ENCODE results near the gene MAEL.

MAEL gene

DNA sequence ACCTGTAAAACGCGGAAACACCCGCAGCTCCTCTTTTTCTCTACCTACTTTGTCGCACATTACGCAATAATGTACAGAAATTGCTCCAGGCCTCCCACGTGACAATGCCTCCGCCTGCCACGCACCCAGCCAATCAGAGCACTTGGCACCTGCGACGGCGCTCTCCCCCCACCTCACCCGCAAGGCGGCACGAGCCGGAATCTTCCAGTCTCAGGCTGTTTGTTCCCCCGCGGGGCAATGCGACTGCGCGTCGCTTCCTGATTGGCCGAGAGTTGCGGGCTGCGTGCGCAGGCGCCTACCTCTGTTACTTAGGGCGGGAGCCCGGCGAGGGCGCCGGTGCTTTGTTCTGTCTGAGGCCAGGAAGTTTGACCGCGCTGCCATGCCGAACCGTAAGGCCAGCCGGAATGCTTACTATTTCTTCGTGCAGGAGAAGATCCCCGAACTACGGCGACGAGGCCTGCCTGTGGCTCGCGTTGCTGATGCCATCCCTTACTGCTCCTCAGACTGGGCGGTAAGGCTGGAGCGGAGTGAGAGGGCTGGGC is at the start of gene MAEL:
Gene MAEL, plus strand, starts transcription at position 307 of the 542 bp plus-strand sequence. Its CDS starts 73 bp downstream, at position 380.
- no peak for DNase-seq

DNA sequence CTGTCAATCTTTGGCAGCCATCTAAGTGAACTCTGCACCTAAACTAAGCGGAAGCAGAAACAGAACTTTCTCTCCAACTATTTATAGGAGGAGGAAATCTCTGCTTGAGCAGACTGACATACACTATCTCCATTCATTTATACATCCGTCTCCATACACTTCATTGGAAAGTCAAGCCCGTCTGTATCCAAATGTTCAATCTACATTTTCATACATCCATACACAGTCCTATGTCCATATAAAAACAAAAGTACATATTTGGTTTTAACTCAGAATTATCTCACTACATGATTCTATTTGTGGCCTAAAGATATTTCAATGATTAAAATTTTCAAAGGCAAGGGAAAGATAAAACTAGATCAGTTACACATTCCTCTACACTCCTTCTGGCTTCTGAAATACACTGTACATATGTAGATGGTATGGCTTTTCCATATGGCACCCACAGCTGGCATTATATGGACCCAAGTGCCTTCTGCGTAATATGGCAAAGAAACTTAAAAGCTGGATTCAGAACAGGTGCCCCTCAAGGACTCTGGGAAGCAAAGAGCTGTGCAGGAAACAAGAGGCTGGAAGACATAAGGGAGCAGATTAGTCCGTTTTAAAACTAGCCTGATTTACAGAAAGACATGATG is 49.2 kb upstream of the MAEL start:
- DNase-seq = no peak

DNA sequence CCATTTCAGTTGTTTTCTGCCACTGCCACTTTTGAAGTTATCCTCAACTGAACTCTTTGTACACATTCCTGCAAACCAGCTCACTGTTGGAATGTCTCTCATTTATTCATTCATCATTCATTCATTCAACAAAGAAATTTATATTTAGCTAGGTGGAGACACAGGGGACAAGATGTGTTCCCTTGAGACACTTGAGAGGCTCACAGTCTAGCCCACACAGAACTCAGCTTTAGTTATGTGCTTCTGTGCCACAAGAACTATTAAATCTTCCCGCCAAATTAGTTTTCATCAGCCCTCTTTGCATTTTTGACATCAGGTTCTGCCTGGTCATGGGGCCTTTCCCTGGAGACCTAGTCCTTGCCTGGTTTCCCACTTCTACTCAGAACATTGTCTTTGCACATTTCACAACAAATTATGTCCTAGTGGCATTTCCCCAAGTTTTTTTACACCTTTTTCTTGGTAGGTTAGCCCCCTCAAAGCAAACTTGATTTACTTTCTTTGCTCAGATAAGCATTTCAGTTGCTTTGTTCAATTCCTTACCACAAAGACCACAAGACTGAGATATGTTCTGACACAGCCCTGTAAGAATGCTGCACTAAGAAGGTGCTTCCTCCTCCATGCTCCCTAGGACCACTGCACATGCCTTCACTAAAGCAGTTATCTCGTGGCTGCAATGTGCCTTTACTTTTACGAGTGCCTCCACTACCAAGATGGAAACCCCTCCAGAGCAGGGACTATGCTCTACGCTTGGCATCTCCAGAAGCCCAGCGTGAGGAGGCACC is 44.7 kb upstream of the MAEL start:
- DNase-seq = no peak

DNA sequence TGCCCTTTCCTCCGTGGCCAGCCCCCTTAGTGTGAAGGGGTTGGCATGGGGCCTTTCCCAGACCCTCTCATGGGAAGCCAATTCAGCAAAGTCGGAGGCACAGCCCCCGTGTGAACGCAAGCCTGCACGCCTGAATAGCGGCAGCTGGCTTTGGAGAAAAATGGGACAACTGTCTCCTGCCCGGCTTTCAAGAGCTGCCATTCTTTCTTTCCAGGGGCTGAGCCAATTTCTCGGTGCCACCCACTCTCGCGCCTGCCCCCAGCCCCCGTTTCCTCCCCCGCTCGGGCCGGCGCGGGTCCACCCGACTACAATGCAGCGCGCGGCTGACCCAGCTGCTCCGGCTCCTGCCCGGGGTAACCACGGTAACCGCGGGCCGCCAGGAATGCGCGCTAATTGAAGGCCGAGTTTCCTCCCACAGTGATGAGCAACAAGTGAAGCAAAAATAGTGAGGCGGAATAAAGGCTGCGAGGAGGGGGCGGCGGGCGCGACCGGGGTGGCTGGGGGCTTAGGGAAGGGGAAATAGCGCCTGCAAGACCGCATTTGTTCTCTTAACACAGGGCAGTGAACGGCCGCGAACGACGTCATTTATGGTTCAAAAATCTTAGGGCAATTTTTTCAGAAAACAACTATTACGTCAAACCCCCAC is 41.6 kb upstream of the MAEL start:
- DNase-seq = peak; percentile 88

DNA sequence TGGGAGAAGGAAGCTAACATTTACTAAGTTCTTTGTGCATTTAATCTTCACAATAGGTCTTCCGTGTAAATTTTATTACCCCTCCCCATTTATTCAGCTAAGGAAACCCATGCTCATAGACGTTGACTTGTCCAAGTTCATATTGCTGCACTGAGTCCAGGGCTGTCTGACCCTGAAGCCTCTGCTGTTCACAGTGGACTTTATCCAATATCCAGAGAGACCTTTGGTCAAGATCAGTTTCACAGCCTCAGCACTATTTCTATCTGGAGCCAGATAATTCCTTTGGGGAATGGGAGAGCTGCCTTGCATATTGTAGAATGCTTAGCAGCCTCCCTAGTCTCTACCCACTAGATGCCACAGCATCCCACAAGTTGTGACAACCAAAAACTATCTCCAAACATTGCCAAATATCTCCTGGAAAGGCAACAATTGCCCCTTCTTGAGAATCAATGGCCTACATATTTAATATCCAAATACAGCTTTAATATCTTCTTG is 40.2 kb upstream of the MAEL start:
- no peak for DNase-seq

DNA sequence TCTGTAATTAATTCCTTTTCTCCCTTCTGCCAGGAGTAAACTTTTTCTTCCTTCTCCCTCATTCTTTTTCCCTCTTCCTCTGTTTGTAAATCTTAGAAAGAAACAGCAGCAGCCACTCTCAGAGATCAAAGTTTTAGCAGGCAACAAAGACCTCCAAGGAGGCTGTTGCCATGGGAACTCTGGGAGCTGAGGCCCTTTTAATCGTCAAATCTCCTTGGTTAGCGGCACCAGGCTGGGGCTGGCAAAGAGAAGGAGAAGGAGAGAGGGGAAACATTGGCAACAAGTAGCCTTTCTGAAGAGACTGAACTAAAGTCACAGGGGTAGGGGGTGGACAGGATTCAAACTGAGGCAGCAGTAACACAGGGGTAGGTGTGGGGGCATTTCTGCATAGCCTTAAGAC is 38.9 kb upstream of the MAEL start:
- no peak for DNase-seq

DNA sequence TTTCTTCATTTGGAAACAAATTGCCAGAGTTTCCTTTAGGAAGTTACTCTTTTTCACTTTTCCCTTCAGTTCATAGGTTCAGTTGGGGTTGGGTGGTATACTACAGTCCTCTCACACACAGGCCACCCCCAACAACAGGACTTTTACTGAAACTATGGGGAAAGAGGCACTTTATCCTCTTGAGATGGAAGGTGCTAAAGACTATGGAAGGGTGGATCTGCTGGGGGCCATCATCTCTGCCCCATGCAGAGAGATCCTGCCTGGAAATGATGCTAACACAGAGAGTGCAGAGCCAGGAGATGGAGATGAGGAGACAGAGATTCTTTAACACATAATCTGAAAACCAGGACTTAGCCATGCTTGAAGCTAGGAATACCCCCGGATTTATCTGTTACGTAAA is 38.0 kb upstream of the MAEL start:
- no peak for DNase-seq

DNA sequence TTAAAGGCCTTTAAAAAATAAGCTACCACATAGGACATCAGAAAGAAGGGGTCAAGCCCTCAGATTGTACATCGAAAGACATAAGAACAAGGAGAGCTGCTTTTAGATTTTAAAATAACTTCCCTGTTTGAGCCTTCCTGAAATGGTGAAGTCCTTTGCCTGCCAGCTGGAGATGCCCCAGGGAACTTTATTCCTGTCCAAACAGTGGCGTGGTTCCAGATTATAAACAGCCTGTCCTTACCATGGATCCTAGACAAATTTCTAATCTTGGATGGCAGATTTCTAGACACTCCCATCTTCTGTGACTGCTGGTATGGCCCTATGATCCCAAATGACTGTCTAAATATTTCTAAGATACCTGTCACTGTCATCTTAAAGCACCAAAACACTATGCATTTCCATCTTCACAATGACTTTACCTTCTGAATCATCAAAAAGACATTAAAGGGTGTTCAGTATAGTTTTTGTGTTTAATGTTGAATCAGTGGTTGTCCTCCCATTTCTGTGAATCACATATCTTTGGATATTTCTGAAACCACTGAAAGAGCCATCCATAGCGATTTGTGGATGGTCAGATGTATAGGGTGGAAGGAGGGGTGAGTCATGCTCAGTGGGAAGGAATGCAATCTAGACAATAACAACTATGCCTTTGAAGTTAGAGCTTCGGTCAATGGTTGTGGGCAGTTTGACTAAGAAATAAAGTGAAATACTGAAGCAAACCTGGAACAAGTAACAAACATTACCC is 36.9 kb upstream of the MAEL start:
- no peak for DNase-seq

DNA sequence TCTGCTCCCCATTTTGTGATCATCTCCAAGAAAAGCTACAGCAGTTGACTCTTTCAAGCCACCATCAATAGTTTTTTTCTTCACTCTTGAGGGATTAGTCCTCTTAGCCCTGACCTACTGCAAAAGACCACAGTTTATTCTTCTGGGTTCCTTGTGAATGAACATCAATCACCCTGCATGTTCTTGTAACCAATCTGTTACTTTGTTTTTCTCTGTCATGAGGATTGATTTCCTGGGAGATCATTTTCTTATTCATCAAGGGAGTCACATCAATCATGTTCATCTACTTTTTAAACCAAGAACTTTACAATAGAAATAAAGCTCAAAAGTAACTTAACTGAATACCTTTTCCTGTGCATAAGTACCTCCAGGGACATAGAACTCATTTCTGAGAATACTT is 35.6 kb upstream of the MAEL start:
- no peak for DNase-seq

DNA sequence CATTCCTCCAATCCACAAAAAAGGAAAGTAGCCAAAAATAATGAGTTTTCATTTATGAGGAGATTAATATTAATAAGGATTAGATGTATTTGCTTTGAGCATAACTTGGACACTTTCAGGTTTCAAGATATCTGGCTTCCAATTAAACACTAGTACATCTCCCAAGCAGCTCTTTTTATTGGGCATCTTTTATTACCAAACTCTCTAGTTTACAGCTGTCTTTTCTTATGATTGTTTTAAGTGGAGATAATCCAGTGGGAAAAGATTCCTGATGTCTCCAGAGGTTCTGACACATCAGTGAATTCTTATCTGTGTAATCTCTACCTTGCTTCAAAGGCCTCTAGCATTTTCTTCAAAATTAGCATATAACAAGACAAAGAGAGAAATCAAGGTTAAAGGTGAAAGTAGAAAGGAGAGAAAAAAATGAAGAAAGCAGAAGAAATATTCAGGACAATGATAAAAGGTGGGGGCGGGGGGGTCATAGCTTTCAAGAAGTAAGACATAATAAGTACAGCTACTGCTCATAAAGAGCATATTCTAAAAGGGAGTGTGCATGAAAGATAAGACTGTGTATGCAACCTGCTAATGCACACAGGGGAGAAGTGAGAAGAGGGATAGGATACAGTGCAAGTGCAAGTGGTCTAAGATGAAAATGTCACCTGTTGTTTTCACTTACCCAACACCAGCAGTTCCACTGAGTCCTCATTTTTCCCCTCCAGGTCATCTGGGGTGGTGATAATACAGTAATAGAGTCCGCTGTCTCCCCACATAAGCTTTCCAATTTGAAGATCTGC is 32.8 kb upstream of the MAEL start:
- no peak for DNase-seq

DNA sequence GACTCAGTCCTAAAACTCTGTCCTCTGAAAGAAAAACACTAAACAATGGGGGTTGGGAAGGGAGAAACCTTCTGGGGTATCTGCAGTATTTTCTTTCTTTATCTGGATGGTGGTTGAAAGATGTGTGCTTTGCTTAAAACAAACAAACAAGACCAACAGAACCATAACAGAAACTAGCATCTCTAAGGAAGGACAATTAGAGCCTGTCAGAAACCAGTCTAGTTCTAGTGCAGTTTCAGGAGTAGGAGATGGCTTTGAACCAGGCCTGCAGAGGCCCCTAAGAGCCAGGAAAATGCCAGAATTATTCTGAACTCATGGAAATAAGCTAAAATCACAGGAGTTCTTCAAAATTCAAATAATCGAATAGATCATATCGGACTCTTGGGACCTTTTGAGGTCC is 32.2 kb upstream of the MAEL start:
- no peak for DNase-seq

DNA sequence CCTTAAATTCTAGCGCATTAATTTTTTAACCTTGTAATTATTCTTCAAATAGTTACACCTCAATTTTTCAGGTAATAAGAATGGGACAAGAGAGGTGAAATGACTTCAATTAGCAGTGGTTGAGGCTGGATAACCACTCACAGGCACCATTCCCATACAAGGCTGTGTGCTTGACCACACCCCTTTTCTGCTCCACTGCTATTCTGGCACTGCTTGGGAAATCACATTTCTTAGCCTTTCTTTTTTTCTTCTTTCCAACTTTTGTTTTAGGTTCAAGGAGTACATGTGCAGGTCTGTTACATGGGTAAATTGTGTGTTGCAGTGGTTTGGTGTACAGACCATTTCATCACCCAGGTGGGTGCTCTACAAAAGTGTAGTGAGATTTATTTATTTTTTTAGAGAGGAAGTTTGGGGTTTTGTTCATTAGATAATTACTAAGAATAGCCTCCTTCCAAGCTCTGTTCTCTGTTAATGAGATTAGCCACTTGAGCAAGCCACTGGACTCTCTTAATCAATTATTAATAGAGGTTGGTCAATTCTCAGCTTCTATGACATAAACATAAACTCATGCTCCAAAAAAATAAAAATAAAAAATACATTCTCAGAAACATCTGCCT is 28.1 kb upstream of the MAEL start:
- DNase-seq = no peak

DNA sequence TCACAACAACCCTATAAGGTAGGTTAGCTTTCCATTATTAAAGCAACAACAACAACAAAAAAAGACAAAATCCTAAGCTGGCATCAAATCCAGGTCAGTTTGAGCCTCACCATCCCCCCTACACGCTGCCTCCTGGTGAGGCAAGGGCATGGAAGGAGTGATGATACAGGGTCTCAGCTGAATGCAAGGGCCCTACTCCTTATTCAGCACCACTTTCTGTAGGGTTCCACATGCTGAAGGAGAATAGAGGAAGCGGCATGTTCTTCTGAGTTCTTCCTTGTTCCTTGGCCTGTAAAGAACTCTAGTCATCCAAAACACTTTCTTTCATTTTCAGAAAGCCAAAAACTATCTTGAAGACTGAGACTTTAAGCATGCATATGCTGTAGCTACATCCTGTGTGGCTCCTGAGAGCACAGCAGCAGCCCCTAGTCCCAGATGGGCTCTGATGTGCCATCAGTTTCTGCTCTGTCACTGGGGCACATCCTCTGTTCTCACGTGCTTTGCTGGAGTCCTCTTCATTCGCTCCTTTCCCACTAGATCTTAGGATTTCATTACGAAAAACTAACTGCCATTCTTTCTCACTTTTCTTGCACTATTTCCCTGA is 19.9 kb upstream of the MAEL start:
- no peak for DNase-seq

DNA sequence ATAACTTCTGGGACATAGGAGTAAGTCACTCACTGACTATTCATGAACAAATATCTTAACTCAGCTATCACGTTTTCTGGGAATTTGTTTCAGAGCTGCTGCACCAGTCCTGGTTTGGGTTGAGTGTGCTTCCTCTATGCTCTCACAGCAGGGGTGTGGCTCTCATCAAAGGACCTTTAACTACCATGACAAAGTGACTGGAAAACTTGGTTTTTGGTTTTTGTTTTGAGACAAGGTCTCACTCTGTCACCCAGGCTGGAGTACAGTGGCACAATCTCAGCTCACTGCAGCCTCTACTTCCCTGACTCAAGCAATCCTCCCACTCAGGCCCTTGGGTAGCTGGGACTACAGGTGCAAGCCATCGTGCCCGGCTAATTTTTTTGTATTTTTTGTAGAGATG is 17.8 kb upstream of the MAEL start:
- no peak for DNase-seq

DNA sequence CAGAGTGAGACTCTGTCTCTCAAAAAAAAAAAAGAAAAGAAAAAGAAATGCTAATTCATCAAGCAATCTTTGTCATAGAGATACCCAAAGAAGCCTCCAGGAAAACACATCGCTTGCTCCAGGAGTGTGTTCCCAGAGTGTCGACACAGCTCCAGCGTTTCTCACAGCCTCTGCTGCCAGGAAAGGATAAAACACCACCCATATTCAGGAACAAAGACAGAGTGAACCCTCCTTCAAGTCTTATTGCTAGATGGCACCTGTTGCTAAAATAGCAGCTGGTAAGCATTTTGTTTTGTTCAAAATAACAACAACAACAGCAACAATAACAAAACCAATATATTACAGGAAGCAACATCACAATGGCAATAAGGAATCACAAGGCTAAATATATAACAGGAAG is 16.9 kb upstream of the MAEL start:
- peak; percentile 50 for DNase-seq

DNA sequence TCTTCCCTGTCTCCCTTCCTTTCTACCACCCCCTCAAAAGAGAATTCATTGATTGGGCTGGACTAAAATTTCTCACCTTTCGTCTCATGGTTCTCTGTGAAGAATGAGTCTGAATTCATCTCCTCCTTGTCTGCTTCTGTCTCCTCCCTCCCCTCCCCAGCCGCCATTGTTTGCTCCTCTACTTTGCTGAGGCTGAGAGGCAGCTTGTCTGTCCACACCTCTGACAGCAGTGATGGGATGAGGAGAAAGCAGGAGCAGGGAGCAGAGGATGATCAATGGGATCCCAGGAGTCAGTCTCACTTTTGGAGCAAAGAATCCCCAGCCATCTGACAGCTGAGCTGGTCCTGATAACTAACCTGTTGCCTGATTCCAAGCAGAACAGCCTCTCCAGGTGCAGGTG is 16.3 kb upstream of the MAEL start:
- peak; percentile 60 for DNase-seq

DNA sequence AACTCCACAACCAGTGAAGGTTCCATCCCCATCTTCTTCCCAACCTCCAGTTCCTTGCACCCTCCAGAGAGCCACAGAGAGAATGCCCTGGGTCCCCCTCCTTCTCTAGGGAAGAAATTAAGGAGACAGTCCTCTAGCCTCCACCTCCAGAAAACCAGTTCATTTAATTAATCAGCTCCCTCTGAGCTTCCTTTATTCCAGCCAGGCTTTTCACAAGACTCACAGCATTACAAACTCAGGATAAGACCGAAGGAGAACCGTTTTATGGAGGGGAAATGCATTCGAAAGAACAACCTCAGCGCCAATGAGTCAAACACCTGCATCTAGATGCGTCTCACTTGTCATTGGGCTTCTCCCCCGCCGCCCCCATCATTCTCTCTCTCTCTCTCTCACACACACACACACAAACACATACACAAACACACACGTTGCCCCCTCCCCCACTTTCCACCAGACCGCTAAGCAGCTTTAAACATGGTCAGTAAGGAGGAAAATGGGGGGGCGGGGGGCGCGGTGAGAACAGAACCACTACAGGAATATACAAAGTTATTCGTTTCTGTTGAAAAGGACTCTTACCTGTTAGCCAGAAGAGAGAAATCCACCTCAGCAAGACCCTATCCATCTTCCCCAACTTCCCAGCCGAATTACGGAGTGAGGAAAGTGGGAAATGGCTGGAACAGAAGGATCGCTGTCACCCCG is 14.3 kb upstream of the MAEL start:
- peak; percentile 69 for DNase-seq

DNA sequence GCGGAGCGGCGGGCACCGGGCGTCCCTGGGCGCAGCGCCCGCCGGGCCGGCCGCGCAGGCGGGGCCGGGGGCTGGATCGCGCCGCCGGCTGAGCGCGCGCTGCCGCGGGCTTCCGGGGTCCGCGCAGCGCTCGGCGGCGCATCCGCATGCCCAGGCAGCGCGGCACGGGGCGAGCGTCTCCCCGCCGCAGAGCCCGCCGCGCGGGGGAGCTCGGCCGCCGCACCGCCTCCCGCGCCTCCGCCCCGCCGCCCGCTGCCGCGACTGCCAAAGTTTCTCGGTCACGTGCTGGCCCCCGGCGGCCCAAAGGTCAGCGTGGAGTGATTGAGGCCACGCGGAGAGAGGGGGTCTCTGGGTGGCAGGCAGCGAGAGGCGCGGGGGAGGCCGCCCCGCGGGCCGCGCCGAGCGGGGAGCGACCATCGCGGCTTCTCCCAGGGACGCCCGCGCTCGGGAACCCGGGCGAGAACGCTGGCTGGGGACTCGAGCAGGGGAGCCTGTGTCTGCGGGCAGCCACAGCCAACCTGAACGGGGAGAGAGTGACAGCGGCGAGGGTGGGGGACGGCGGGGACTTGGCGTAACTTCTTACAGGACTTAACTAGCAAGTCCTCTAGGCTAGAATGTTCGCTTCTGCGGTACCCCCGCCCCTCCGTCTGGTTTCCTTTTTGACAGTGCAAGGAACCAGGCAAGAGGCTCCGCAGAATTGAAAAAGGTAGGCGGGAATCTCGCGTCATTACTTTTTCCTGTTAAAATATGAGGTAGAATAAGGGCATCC is 13.5 kb upstream of the MAEL start, which contains the start of gene ILDR2:
Gene ILDR2, minus strand, starts transcription at position 180 of the 769 bp plus-strand sequence. CDS start 272 bp downstream, outside the sequence.
- peak; percentile 76 for DNase-seq

DNA sequence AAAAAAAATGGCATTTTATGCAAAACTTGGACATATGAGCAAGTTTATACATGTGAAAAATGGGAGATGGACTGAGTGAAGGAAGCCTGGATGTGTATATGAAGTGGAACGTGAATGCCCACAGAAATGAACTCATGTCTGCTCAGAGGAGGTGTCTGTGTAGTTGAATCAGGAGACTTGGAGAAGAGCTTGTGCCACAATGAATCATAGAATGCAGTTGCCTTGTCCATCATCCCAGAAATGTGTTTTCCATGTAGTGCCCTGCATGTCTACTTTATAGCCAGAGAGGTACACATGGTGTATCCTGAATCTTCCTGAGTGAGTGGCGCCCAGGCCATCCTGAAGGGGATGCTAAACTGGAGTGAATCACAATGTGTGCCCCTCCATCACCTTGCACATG is 11.1 kb upstream of the MAEL start:
- DNase-seq = no peak

DNA sequence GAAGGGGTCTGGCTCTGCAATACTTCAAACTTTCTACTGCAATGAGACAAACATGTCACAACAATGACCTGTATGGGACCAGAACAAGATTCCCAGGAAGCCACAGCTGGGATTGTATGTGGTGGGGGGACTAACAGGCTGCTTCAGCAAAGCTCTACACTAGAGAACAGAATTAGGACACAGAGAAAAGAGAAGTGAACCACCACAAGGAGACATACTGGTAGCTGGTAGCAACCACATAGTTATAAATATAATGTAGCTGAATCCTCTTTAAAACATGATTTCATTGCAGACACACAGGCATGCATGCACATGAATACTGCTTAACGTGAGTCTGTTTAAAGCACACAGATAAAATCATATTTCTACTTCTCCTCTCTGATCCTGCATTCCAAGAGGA is 10.3 kb upstream of the MAEL start:
- no peak for DNase-seq
